GM12865 (cell line): ENCODE data around the gene LMNA.

Source experiments
- DNase-seq: peaks from one replicate; pipeline ENCODE4 v3.0.0; 2010; ENCODE audit warnings: low read depth
- H3K4me3 ChIP-seq: 2 replicates; pipeline ENCODE4 v1.5.1; 2011; ENCODE audit warnings: mild to moderate bottlenecking, low read depth, low read length, control low read depth
- CTCF ChIP-seq: IDR thresholded peaks from 2 replicates; pipeline ENCODE4 v1.5.1; 2011; ENCODE audit warnings: low read length, control low read depth, low read depth, inconsistent platforms; ENCODE audit not compliant: insufficient read depth; ENCODE audit errors: missing control alignments

LMNA gene

GRCh38 chr1:156081180-156081916 lies 33.2 kb upstream of the LMNA start:
- DNase-seq: no peak
- no peak for TF ChIP-seq CTCF
- peak overlapping the region; percentile 76; the same call in 1 of the 2 replicates for H3K4me3 ChIP-seq

GRCh38 chr1:156081917-156082308 lies 32.6 kb upstream of the LMNA start:
- peak overlapping the region; percentile 76 for H3K4me3 ChIP-seq
- DNase-seq: no peak

GRCh38 chr1:156082309-156083091 lies 32.0 kb upstream of the LMNA start, which contains the start of gene MEX3A:
MEX3A (minus strand) TSS chr1:156082465; CDS start chr1:156081998, 467 bp downstream.
- TF ChIP-seq CTCF: no peak
- peak; percentile 58 for DNase-seq
- peak within 1 kb of the TSS; percentile 76 for H3K4me3 ChIP-seq

More at GRCh38 chr1:156081917-156082308, 32.6 kb upstream of the LMNA start:
- TF ChIP-seq CTCF: no peak

GRCh38 chr1:156083800-156084790 lies 30.4 kb upstream of the LMNA start:
- H3K4me3 ChIP-seq: no peak overlapping the region
- no peak for TF ChIP-seq CTCF
- no peak for DNase-seq

- no peak for DNase-seq
- H3K4me3 ChIP-seq: no peak overlapping the region
- TF ChIP-seq CTCF: no peak
Observed at GRCh38 chr1:156086256-156086662, 28.3 kb upstream of the LMNA start.

- no peak overlapping the region for H3K4me3 ChIP-seq
- DNase-seq: no peak
Observed at GRCh38 chr1:156089704-156090103, 24.8 kb upstream of the LMNA start.

More at GRCh38 chr1:156089704-156090103, 24.8 kb upstream of the LMNA start:
- no peak for TF ChIP-seq CTCF
